Measurements from ENCODE around the gene CD96.
"Not testable (repeated sequence)": the region's sequence is repeated elsewhere in the genome, so short reads cannot be mapped to it uniquely, and the experiment has no call there.

The CD96 gene

GRCh38 chr3:111672461-111672860 is 130.5 kb downstream of the CD96 start:
- DNase-seq (ENCODE audit: low spot score), result not testable (repeated sequence)

GRCh38 chr3:111675846-111676210 is 133.8 kb downstream of the CD96 start:
- DNase-seq (ENCODE audit: low spot score), result no peak

- peak; percentile 69 for DNase-seq (ENCODE audit: low spot score)
These were observed 134.4 kb downstream of the CD96 start for GRCh38 chr3:111676211-111677006.

- no peak for DNase-seq (ENCODE audit: low spot score)
These were observed 135.0 kb downstream of the CD96 start for GRCh38 chr3:111677007-111677392.

- no peak for DNase-seq (ENCODE audit: low spot score)
These were observed 139.8 kb downstream of the CD96 start for GRCh38 chr3:111681661-111682426.

GRCh38 chr3:111684640-111685039 is 142.6 kb downstream of the CD96 start:
- no peak for DNase-seq (ENCODE audit: low spot score)

- no peak for DNase-seq (ENCODE audit: low spot score)
These were observed 146.3 kb downstream of the CD96 start for GRCh38 chr3:111688190-111688800.

- DNase-seq (ENCODE audit: low spot score), result peak; percentile 79
These were observed 148.2 kb downstream of the CD96 start for GRCh38 chr3:111690242-111690641.

GRCh38 chr3:111691293-111691909 is 149.4 kb downstream of the CD96 start:
- DNase-seq (ENCODE audit: low spot score), result no peak

GRCh38 chr3:111692593-111693552 is 150.9 kb downstream of the CD96 start:
- no peak for DNase-seq (ENCODE audit: low spot score)

- no peak for DNase-seq (ENCODE audit: low spot score)
These were observed 152.5 kb downstream of the CD96 start for GRCh38 chr3:111694471-111694870.

- peak; percentile 70 for DNase-seq (ENCODE audit: low spot score)
These were observed 153.7 kb downstream of the CD96 start for GRCh38 chr3:111695636-111696117.

GRCh38 chr3:111700054-111700453 is 158.1 kb downstream of the CD96 start:
- DNase-seq (ENCODE audit: low spot score), result peak; percentile 60

- no peak for DNase-seq (ENCODE audit: low spot score)
These were observed 159.4 kb downstream of the CD96 start for GRCh38 chr3:111701292-111701906.
